ENCODE measurements around the gene ERICH6B.

The ERICH6B gene

DNA sequence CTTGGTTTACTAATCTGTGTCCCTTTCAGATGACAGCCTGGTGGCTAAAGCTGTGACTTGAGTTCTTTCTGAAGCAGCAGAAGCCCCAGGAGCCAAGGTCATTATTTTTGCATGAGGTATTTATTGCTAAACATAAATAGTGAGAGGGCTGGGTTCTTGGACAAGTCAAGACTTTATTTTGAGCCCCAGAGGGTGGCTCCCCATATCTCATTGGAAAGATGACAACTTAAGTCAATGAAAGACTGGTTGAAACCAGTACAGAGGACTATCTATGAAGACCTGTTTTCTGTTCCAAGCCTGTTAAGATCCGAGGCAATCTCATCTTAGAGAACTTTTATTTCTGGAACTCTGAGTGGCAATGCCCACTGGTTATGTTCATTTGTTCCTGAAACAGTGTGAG, 14.4 kb upstream of the ERICH6B start:
- Histone ChIP-seq H3K4me1 (ENCODE audit: control insufficient read depth, insufficient read depth, low read length, poor library complexity, severe bottlenecking) (peaks cover 25% of the 10 kb centered on the region), H3K9me3 (ENCODE audit: control insufficient read depth, low read length) (no peaks in the 10 kb centered on the region), H3K4me3 (ENCODE audit: extremely low read depth, insufficient read depth, low read length, poor library complexity, severe bottlenecking) (no peak overlapping the region), H3K36me3 (ENCODE audit: control insufficient read depth, insufficient read depth, low read length) (no peaks in the 10 kb centered on the region), H3K27ac (ENCODE audit: low read depth, low read length, severe bottlenecking) (no peak overlapping the region)
- 100% methylated on average over 1 of the region's 1 CpG; no CpG with 5 or more reads in 1 of the 2 experiments for WGBS, 2 experiments (ENCODE audit: insufficient coverage in 2 of 2)

DNA sequence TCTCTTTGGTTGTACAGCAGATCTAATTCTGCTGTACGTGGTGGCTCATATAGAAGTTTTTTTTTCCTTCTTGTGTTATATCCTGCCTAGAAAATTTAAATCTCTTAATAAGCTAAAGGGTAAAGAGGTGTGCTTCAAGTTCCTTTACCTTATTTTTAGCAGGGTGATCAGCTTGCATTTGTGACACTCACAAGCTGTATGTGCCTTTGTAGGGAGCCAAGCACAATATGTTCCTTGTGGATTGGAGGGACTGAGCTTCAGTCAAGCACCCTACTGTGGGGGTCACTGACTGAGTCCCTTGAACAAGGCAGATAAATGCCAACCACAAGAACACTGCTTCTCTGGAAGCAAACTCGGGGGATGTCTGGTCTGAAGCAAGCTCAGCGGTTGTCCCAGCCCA, 12.6 kb upstream of the ERICH6B start:
- Histone ChIP-seq H3K27ac (ENCODE audit: low read depth, low read length, severe bottlenecking) (no peak overlapping the region), H3K4me1 (ENCODE audit: control insufficient read depth, insufficient read depth, low read length, poor library complexity, severe bottlenecking) (peaks cover 25% of the 10 kb centered on the region), H3K36me3 (ENCODE audit: control insufficient read depth, insufficient read depth, low read length) (no peaks in the 10 kb centered on the region), H3K4me3 (ENCODE audit: extremely low read depth, insufficient read depth, low read length, poor library complexity, severe bottlenecking) (no peak overlapping the region), H3K9me3 (ENCODE audit: control insufficient read depth, low read length) (no peaks in the 10 kb centered on the region)
- WGBS, 2 experiments (ENCODE audit: insufficient coverage in 2 of 2) = 94 to 100% methylated on average over 2 of the region's 3 CpGs

DNA sequence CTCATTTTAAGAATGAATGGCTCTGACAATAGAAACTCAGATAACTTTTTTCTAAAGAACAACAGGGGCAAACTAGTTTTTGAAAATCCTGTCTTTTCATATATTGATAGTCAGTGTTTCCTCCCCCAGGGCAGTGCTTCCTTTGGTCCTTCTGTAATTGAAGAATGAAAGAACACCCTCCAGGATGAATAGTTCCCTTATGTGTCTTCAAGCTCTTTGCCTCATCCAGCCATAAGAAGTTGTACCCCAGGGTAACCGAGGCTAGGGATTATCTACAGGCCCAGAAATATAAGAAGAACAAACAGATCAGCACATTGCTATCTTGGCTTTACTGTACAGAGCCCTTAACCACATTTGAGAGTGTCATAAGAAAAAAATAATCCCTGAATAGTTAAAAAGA, 12.1 kb upstream of the ERICH6B start:
- no peaks in the 10 kb centered on the region for H3K9me3 ChIP-seq (ENCODE audit: control insufficient read depth, low read length)
- no peak overlapping the region for H3K4me3 ChIP-seq (ENCODE audit: extremely low read depth, insufficient read depth, low read length, poor library complexity, severe bottlenecking)
- H3K4me1 ChIP-seq (ENCODE audit: control insufficient read depth, insufficient read depth, low read length, poor library complexity, severe bottlenecking) = peaks cover 25% of the 10 kb centered on the region
- WGBS, 2 experiments (ENCODE audit: insufficient coverage in 2 of 2) = 67 to 80% methylated on average over 1 of the region's 1 CpG
- H3K36me3 ChIP-seq (ENCODE audit: control insufficient read depth, insufficient read depth, low read length) = no peaks in the 10 kb centered on the region
- H3K27ac ChIP-seq (ENCODE audit: low read depth, low read length, severe bottlenecking) = peak overlapping the region; percentile 6

DNA sequence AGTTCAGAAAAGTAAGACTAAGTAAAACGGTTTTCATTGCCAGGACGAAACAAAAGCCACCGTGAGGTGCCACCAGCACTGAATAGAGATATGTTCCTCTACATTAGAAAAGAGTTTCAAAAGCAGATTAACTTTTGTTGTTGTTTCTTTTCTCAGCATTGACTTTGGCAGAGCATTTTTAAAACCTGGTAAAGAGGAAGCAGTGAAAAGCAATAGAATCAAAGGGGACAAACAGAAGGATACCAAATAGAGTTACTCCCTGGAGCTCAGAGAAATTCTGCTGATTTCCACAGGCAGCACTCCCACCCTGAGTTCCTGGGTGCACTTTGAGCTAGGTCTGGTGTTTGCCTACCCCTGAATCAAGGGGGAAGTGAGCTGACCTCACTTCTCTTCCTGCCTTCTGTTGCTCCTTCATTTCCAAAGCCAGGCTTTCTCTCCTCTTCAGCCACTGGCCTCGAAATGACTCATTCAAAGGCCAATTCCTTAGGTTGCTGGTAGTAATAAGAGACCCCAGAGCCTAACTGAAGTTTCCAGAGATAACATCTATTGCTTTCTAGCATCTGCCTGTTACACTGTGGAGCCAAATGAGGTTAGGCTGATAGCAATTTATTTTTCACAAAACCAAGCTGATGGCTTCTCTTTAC, 11.3 kb upstream of the ERICH6B start:
- 51% methylated on average over 3 of the region's 4 CpGs; no CpG with 5 or more reads in 1 of the 2 experiments for WGBS, 2 experiments (ENCODE audit: insufficient coverage in 2 of 2)
- Histone ChIP-seq H3K36me3 (ENCODE audit: control insufficient read depth, insufficient read depth, low read length) (no peaks in the 10 kb centered on the region), H3K4me3 (ENCODE audit: extremely low read depth, insufficient read depth, low read length, poor library complexity, severe bottlenecking) (no peak overlapping the region), H3K27ac (ENCODE audit: low read depth, low read length, severe bottlenecking) (peak overlapping the region; percentile 68), H3K9me3 (ENCODE audit: control insufficient read depth, low read length) (no peaks in the 10 kb centered on the region), H3K4me1 (ENCODE audit: control insufficient read depth, insufficient read depth, low read length, poor library complexity, severe bottlenecking) (peaks cover 25% of the 10 kb centered on the region)

DNA sequence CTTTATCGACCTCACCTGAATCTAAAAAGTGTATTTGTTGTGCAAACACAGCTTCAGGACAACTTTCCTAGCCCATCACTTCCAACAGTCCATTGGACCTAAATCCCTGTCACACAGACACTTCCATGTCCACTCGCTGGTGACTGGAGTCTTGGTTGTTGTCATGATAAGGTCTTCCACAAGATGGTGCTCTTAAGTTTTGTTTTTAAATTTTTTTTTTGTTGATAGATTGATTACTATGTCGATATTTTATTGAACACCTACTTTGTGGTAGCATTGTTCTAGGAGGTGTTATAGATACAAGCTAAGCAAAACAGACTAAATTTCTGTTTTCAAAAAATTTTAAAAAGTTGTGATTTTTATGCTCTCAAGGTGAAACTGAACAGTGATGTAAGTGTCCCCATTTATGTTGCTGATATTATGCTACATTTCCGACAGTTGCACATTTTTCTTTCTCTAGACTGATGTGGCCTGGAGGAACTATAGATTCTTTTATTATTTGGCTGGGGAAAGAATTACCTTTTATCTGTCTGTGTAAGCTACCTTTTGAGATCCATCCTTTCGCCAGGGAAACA, 8.1 kb upstream of the ERICH6B start:
- H3K27ac ChIP-seq (ENCODE audit: low read depth, low read length, severe bottlenecking) = no peak overlapping the region
- no peaks in the 10 kb centered on the region for H3K9me3 ChIP-seq (ENCODE audit: control insufficient read depth, low read length)
- peaks cover 22% of the 10 kb centered on the region for H3K4me1 ChIP-seq (ENCODE audit: control insufficient read depth, insufficient read depth, low read length, poor library complexity, severe bottlenecking)
- 62 to 83% methylated on average over 2 to 4 of the region's 5 CpGs for WGBS, 2 experiments (ENCODE audit: insufficient coverage in 2 of 2)
- H3K4me3 ChIP-seq (ENCODE audit: extremely low read depth, insufficient read depth, low read length, poor library complexity, severe bottlenecking) = no peak overlapping the region
- no peaks in the 10 kb centered on the region for H3K36me3 ChIP-seq (ENCODE audit: control insufficient read depth, insufficient read depth, low read length)

DNA sequence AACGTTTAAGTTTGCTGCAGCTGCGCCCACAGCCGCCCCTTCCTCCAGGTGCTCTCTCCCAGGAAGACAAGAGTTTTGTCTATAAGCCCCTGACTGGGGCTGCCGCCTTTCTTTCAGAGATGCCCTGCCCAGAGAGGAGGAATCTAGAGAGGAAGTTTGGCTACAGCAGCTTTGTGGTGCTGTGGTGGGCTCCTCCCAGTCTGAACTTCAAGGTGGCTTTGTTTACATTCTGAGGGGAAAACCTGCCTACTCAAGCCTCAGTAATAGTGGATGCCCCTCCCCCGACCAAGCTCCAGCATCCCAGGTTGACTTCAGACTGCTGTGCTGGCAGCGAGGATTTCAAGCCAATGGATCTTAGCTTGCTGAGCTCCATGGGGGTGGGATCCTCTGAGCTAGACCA, 6.4 kb upstream of the ERICH6B start:
- WGBS, 2 experiments (ENCODE audit: insufficient coverage in 2 of 2) = 38 to 63% methylated on average over 4 to 6 of the region's 6 CpGs
- Histone ChIP-seq H3K4me1 (ENCODE audit: control insufficient read depth, insufficient read depth, low read length, poor library complexity, severe bottlenecking) (peaks cover 9% of the 10 kb centered on the region), H3K36me3 (ENCODE audit: control insufficient read depth, insufficient read depth, low read length) (no peaks in the 10 kb centered on the region), H3K27ac (ENCODE audit: low read depth, low read length, severe bottlenecking) (no peak overlapping the region), H3K4me3 (ENCODE audit: extremely low read depth, insufficient read depth, low read length, poor library complexity, severe bottlenecking) (no peak overlapping the region), H3K9me3 (ENCODE audit: control insufficient read depth, low read length) (no peaks in the 10 kb centered on the region)

DNA sequence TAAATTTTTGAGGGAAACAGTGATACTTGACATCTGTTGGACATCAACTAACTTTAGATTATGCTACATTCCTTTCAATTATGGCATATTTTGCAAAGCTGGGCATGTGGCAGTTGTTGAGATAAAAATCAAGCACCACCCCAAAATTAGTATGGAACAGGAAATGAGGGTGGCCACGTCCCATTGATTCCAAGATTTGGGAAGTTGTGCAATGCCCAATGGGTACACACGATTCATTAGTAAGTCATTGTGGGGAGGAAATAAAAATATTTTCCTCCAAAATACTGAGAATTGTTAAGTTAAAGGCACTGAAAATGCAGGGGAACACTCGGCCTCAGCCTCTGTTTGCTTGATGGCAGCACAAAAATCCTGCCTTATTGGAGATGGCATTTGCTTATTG, 7.6 kb downstream of the ERICH6B start:
- H3K9me3 ChIP-seq (ENCODE audit: control insufficient read depth, low read length) = no peaks in the 10 kb centered on the region
- no peaks in the 10 kb centered on the region for H3K4me1 ChIP-seq (ENCODE audit: control insufficient read depth, insufficient read depth, low read length, poor library complexity, severe bottlenecking)
- H3K27ac ChIP-seq (ENCODE audit: low read depth, low read length, severe bottlenecking) = no peak overlapping the region
- 71% methylated on average over 1 of the region's 3 CpGs; no CpG with 5 or more reads in 1 of the 2 experiments for WGBS, 2 experiments (ENCODE audit: insufficient coverage in 2 of 2)
- no peak overlapping the region for H3K4me3 ChIP-seq (ENCODE audit: extremely low read depth, insufficient read depth, low read length, poor library complexity, severe bottlenecking)
- H3K36me3 ChIP-seq (ENCODE audit: control insufficient read depth, insufficient read depth, low read length) = no peaks in the 10 kb centered on the region

DNA sequence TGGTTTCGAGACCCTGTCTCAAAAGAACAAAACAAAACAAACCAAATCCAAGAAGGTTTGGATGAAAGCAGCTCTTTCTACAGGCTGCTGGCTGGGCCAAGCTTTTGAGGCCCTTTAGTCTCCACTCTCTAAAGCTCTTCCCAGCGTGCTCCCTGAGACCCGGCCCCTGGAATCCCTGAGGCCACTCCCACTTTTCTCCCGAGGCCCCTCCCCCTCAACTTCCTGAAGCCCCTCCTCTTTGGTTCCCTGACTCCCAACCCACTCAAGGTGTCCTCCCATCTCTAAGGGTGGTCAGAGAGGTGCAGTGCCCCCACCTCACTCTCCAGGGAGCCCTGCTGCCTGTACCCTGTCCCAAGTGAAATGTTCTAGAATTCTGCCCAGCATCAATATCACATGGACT, 10.6 kb downstream of the ERICH6B start:
- Histone ChIP-seq H3K36me3 (ENCODE audit: control insufficient read depth, insufficient read depth, low read length) (no peaks in the 10 kb centered on the region), H3K9me3 (ENCODE audit: control insufficient read depth, low read length) (no peaks in the 10 kb centered on the region), H3K4me3 (ENCODE audit: extremely low read depth, insufficient read depth, low read length, poor library complexity, severe bottlenecking) (no peak overlapping the region), H3K27ac (ENCODE audit: low read depth, low read length, severe bottlenecking) (no peak overlapping the region), H3K4me1 (ENCODE audit: control insufficient read depth, insufficient read depth, low read length, poor library complexity, severe bottlenecking) (no peaks in the 10 kb centered on the region)
- 64 to 86% methylated on average over 3 to 4 of the region's 4 CpGs for WGBS, 2 experiments (ENCODE audit: insufficient coverage in 2 of 2)

DNA sequence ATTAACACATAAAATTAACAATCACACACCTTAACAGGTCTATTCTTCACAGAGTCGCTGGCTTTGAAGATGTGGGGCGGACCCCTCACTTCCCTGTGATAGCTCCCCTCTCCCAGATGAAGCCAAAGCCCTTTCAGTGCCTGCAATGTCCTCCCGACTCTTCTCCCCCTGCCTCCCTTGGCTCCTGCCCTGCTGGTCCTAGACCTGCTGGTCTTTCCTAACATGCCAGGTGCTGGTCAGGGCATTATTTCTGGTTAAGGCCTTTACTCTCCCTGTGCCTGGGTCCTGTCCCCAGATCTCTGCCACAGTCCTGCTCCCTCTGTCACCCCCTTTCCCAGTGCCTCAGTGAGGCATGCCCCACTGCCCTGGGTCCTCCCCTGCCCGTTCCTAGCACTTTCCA, 12.2 kb downstream of the ERICH6B start:
- H3K36me3 ChIP-seq (ENCODE audit: control insufficient read depth, insufficient read depth, low read length) = no peaks in the 10 kb centered on the region
- H3K4me1 ChIP-seq (ENCODE audit: control insufficient read depth, insufficient read depth, low read length, poor library complexity, severe bottlenecking) = no peaks in the 10 kb centered on the region
- no peaks in the 10 kb centered on the region for H3K9me3 ChIP-seq (ENCODE audit: control insufficient read depth, low read length)
- 86 to 96% methylated on average over 2 to 4 of the region's 4 CpGs for WGBS, 2 experiments (ENCODE audit: insufficient coverage in 2 of 2)
- H3K27ac ChIP-seq (ENCODE audit: low read depth, low read length, severe bottlenecking) = no peak overlapping the region
- H3K4me3 ChIP-seq (ENCODE audit: extremely low read depth, insufficient read depth, low read length, poor library complexity, severe bottlenecking) = no peak overlapping the region

DNA sequence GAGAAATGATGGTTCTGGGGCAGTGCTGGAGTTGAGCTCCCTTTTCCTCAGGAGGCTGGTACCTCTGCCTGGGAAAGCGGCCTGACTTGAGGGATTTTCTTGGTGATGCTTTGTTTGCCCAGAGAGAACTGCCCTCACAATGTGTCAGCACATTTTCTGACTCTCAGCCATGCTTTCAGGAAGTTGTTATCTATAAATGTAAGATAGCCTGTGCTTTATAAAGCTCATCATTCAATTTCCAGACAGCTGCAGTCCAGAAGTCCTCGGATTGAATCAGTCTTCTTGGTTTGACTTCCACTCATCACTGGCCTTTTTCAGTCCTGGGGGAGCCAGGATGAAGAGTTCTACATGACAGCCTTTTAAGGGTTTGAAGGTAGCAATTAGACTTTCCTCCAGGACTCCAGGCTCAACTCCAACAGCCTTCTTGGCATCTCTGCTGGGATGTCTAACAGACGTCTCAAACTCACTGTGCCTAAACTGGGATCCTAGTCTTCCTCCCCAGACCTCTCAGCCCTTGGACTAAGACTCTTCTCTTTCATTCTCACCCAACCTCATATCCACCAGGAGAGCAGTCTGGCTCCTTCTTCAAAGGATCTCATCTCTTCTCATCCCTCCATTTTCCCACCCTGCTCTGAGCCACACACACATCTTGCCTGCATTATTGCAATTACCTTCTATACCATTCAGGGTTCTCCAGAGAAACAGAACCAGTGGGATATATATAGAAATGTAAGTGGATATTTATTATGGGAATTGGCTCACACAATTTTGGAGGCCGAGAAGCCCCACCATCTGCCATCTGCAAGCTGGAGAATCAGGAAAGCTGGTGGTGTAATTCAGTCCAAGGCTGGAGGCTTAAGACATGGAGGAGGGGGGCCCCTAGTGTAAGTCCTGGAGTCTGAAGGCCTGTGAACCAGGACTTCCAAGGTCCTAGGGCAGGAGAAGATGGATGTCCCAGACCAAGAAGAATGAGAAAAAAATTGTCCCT, 13.1 kb downstream of the ERICH6B start:
- Histone ChIP-seq H3K36me3 (ENCODE audit: control insufficient read depth, insufficient read depth, low read length) (no peaks in the 10 kb centered on the region), H3K4me3 (ENCODE audit: extremely low read depth, insufficient read depth, low read length, poor library complexity, severe bottlenecking) (no peak overlapping the region), H3K27ac (ENCODE audit: low read depth, low read length, severe bottlenecking) (no peak overlapping the region), H3K4me1 (ENCODE audit: control insufficient read depth, insufficient read depth, low read length, poor library complexity, severe bottlenecking) (no peaks in the 10 kb centered on the region), H3K9me3 (ENCODE audit: control insufficient read depth, low read length) (no peaks in the 10 kb centered on the region)
- 86 to 90% methylated on average over 3 to 4 of the region's 4 CpGs for WGBS, 2 experiments (ENCODE audit: insufficient coverage in 2 of 2)
